Endothelial cell of umbilical vein (primary cell): ENCODE results near the gene CNTNAP2. TPM values are rescaled to one million over a fixed set of nuclear protein-coding genes. Genes with fewer than 3 reads are reported as not detected.

Experiments
- BruUV-seq: library from RNA; stranded (reverse); fragments of 400-500 nt; replicated peaks from 2 replicates; lab custom pipeline; 2021; lab: Mats Ljungman, UMichigan
- CTCF ChIA-PET: fragments of 300-600, 350-600 bp; sonication (Branson Sonifier 250); formaldehyde crosslinking; loops from one replicate; lab custom pipeline; 2021; ENCODE audit warnings: antibody characterized with exemption, inconsistent platforms; lab: Charles Lee
- POLR2A ChIA-PET: fragments of 300-600, 350-600 bp; sonication (Branson Sonifier 250); formaldehyde crosslinking; loops from one replicate; lab custom pipeline; 2021; ENCODE audit warnings: antibody characterized with exemption, inconsistent platforms; lab: Charles Lee
- DNase-seq: peaks from one replicate; pipeline ENCODE4 v3.0.0-alpha.2; 2011; ENCODE audit warnings: low read depth, low spot score
- FAIRE-seq: peaks from 2 replicates; lab custom pipeline; 2011; peaks lifted over from hg19 to GRCh38; lab: Jason Lieb, UNC
- H2AFZ ChIP-seq: 2 replicates; pipeline ENCODE4 v1.6.0; 2012; ENCODE audit warnings: low read depth, low read length, control low read depth, inconsistent platforms
- H3K27ac ChIP-seq: 2 replicates; pipeline ENCODE4 v1.5.1; 2011; ENCODE audit warnings: low read depth, mild to moderate bottlenecking, control low read depth, low read length, moderate library complexity; ENCODE audit not compliant: insufficient read depth
- H3K27me3 ChIP-seq, 2 experiments: 2 replicates each; pipeline versions ENCODE4 v1.6.0 to v1.6.1; 2011; ENCODE audit warnings: low read length in 2 of 2, mixed read lengths in 1 of 2; ENCODE audit not compliant: control insufficient read depth in 2 of 2, insufficient read depth in 2 of 2
- H3K36me3 ChIP-seq, 2 experiments: 2 replicates in 1 of 2; 3 replicates in 1 of 2; pipeline ENCODE4 v1.5.1; 2011; ENCODE audit warnings: low read length in 2 of 2, mild to moderate bottlenecking in 1 of 2, moderate library complexity in 1 of 2; ENCODE audit not compliant: control insufficient read depth in 2 of 2, insufficient read depth in 2 of 2; ENCODE audit errors: extremely low read depth in 1 of 2
- H3K4me1 ChIP-seq: 3 replicates; pipeline ENCODE4 v1.5.1; 2011; ENCODE audit warnings: mild to moderate bottlenecking, low read length; ENCODE audit not compliant: control insufficient read depth, insufficient read depth; ENCODE audit errors: extremely low read depth
- H3K4me2 ChIP-seq: 2 replicates; pipeline ENCODE4 v1.6.1; 2011; ENCODE audit warnings: low read length, control low read depth, mixed read lengths; ENCODE audit not compliant: insufficient read depth
- H3K4me3 ChIP-seq, 3 experiments: fragments of 200-600 bp in 1 of 3; sonication (generic), shearing (Covaris generic) in 1 of 3; replicated peaks in 1 of 3; 2 replicates each; pipeline ENCODE4 v1.5.1; 2011 to 2016; ENCODE audit warnings: control low read depth in 3 of 3, low read length in 3 of 3, mild to moderate bottlenecking in 2 of 3, inconsistent platforms in 1 of 3, low read depth in 1 of 3, moderate library complexity in 1 of 3; ENCODE audit not compliant: insufficient read depth in 1 of 3
- H3K79me2 ChIP-seq: 2 replicates; pipeline ENCODE4 v1.6.0; 2012; ENCODE audit warnings: low read length, inconsistent platforms; ENCODE audit not compliant: control insufficient read depth, insufficient read depth
- H3K9ac ChIP-seq: replicated peaks from 2 replicates; pipeline ENCODE3; 2011; ENCODE audit warnings: low read length, control low read depth; ENCODE audit not compliant: insufficient read depth; ENCODE audit errors: extremely low read depth
- H3K9me1 ChIP-seq: replicated peaks from 3 replicates; pipeline ENCODE4 v1.6.0; 2011; ENCODE audit warnings: mild to moderate bottlenecking, low read length; ENCODE audit not compliant: control insufficient read depth, insufficient read depth; ENCODE audit errors: extremely low read depth
- H3K9me3 ChIP-seq: replicated peaks from 2 replicates; pipeline ENCODE4 v1.5.1; 2012; ENCODE audit warnings: low read length, inconsistent platforms; ENCODE audit not compliant: control insufficient read depth, insufficient read depth
- H4K20me1 ChIP-seq: replicated peaks from 2 replicates; pipeline ENCODE3; 2011; ENCODE audit warnings: mild to moderate bottlenecking, low read length; ENCODE audit not compliant: control insufficient read depth, insufficient read depth; ENCODE audit errors: extremely low read depth
- CTCF ChIP-seq, 2 donors: IDR thresholded peaks; 1 replicate in 1 of 2; 2 replicates in 1 of 2; pipeline ENCODE4 v1.5.1; 2011; ENCODE audit warnings: low read length in 2 of 2, mild to moderate bottlenecking in 2 of 2, moderate library complexity in 2 of 2, control low read depth in 1 of 2, inconsistent platforms in 1 of 2, low read depth in 1 of 2; ENCODE audit not compliant: insufficient read depth in 1 of 2; ENCODE audit errors: extremely low read depth in 1 of 2
- EZH2 ChIP-seq: IDR thresholded peaks from 2 replicates; pipeline ENCODE4 v1.6.1; 2012; ENCODE audit warnings: borderline replicate concordance, low read depth, mild to moderate bottlenecking, moderate library complexity, low read length, inconsistent platforms; ENCODE audit not compliant: severe bottlenecking
- FOS ChIP-seq: IDR thresholded peaks from 2 replicates; pipeline ENCODE4 v1.6.1; 2011; ENCODE audit warnings: mild to moderate bottlenecking, low read length, moderate library complexity, borderline replicate concordance; ENCODE audit not compliant: insufficient read depth
- GATA2 ChIP-seq: IDR thresholded peaks from 2 replicates; pipeline ENCODE4 v1.7.0; 2011; ENCODE audit warnings: low read depth, mild to moderate bottlenecking, moderate library complexity, mixed read lengths, low read length; ENCODE audit not compliant: insufficient read length, insufficient read depth
- MYC ChIP-seq: IDR thresholded peaks from one replicate; pipeline ENCODE4 v1.6.1; 2011; ENCODE audit warnings: mild to moderate bottlenecking, low read depth, low read length
- POLR2A ChIP-seq: IDR thresholded peaks from 2 replicates; pipeline ENCODE4 v1.6.1; 2012; ENCODE audit warnings: low read depth, mild to moderate bottlenecking, control low read depth, low read length
- POLR2AphosphoS5 ChIP-seq: IDR thresholded peaks from 2 replicates; pipeline ENCODE4 v1.6.1; 2012; ENCODE audit warnings: low read depth, mild to moderate bottlenecking, control low read depth, low read length, moderate library complexity; ENCODE audit not compliant: insufficient read depth
- dilution Hi-C: fragments of 300-500 bp; cut with MboI; formaldehyde crosslinking; loops from one replicate; pipeline ENCODE4 v1.15.0; 2019; ENCODE audit warnings: low sequenced_read_pairs; ENCODE audit not compliant: extremely low pct_ligation_motif_present
- intact Hi-C: fragments of 100-400 bp; cut with micrococcal nuclease; formaldehyde crosslinking; loops from one replicate; pipeline ENCODE4 v1.10.0; 2022
- polyA plus RNA-seq, 4 experiments: library from polyadenylated mRNA; depleted of rRNA in 3 of 4; stranded (reverse) in 3 of 4; unstranded in 1 of 4; fragments of >200 nt; gene quantifications; 2 replicates each; pipeline versions ENCODE4 v1.2.1 to v1.2.3, GENCODE V29; 2011 to 2012; ENCODE audit warnings: missing spikeins in 1 of 4
- total RNA-seq: library from RNA; stranded (reverse); gene quantifications from 2 replicates; pipeline ENCODE4 v1.2.3, GENCODE V29; 2021

CNTNAP2 gene
- total and polyA plus RNA-seq, 2 donors (not counting 3 experiments of a cell fraction or from before 2014, with no cell fraction given), result not detected

DNA sequence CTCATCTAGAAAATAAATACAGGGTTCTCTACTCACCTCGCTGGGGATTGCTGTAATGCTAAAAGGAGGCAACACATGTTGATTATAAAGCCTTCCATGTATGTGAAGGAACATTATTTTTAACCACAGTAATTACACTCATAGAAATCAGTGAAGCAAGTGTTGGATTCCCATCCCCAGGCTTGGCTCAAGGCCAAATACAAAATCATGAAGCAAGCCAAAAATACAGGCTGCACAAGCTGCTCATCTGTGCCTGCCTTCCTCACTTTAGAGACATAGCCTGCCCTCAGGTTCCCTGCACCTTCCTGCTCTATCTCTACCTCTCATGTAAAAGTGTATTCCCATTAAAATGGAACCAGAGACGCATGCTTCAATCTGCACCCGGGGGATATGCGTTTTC is 1396.8 kb downstream of the CNTNAP2 start:
- FAIRE-seq, result no peak
- H2AFZ ChIP-seq, result no peak overlapping the region

More for the DNA sequence above, 1396.8 kb downstream of the CNTNAP2 start:
- Histone ChIP-seq H3K79me2 (no peaks in the 10 kb centered on the region), H3K27ac (no peak overlapping the region), H3K9me1 (no peaks in the 10 kb centered on the region), H3K36me3 (no peaks in the 10 kb centered on the region), H3K9me3 (peaks cover 10% of the 10 kb centered on the region), H3K9ac (no peak overlapping the region), H3K4me2 (no peak overlapping the region), H4K20me1 (no peaks in the 10 kb centered on the region), H3K4me3 (no peak overlapping the region), H3K4me1 (no peaks in the 10 kb centered on the region), H3K27me3 (no peaks in the 10 kb centered on the region)
- ChIA-PET CTCF (no interaction called here), POLR2A (no interaction called here)
- no peak for DNase-seq
- BruUV-seq, result no TSS peak
- dilution Hi-C loops, result no loop called here
- intact Hi-C loops, result no loop called here
- TF ChIP-seq POLR2A (no peak), GATA2 (no peak), CTCF (IDR thresholded peaks at IDR 0.05; ENCODE audit: extremely low read depth in 1 of 2, insufficient read depth in 1 of 2, low read depth in 1 of 2, low read length in 2 of 2) (no peak), EZH2 (no peak), MYC (no peak), POLR2AphosphoS5 (no peak), FOS (no peak)
